AG04450 (cell line): ENCODE results near the gene ACER1. TPM values are rescaled to one million over a fixed set of nuclear protein-coding genes. Genes with fewer than 3 reads are reported as not detected.
A peak's percentile ranks its signal among the peaks of the same experiment; 100 is the strongest.
"Not testable (repeated sequence)": the region's sequence is repeated elsewhere in the genome, so short reads cannot be mapped to it uniquely, and the experiment has no call there.

Experiments
- CTCF ChIA-PET: fragments of 300-600, 350-600 bp; formaldehyde crosslinking; extraction: SDS; loops from one replicate; lab custom pipeline; 2022; ENCODE audit warnings: antibody characterized with exemption, inconsistent platforms; lab: Charles Lee
- POLR2A ChIA-PET: fragments of 350-600 bp; formaldehyde crosslinking; extraction: SDS; loops from one replicate; lab custom pipeline; 2021; ENCODE audit warnings: antibody characterized with exemption, inconsistent platforms; lab: Yijun Ruan, JAX
- DNase-seq: peaks from one replicate; pipeline ENCODE4 v3.0.0-alpha.2; 2011; ENCODE audit warnings: low read depth, low spot score
- H3K27ac ChIP-seq: one replicate; pipeline ENCODE4 v1.5.1; 2012; ENCODE audit warnings: low read depth, low read length, control low read depth
- H3K27me3 ChIP-seq: one replicate; pipeline ENCODE4 v1.6.0; 2012; ENCODE audit warnings: low read length; ENCODE audit not compliant: control insufficient read depth, insufficient read depth
- H3K4me3 ChIP-seq: 2 replicates; pipeline ENCODE4 v1.5.1; 2011; ENCODE audit warnings: mild to moderate bottlenecking, low read depth, low read length, control low read depth
- H3K9me3 ChIP-seq: 2 replicates; pipeline ENCODE4 v1.5.1; 2012; ENCODE audit warnings: low read length; ENCODE audit not compliant: control insufficient read depth, insufficient read depth
- CTCF ChIP-seq: IDR thresholded peaks from 2 replicates; pipeline ENCODE4 v1.5.1; 2011; ENCODE audit warnings: low read depth, low read length, control low read depth, inconsistent platforms
- polyA plus RNA-seq: library from polyadenylated mRNA; depleted of rRNA; stranded (reverse); fragments of >200 nt; gene quantifications from 2 replicates; pipeline ENCODE4 v1.2.3, GENCODE V29; 2011

The ACER1 gene
- polyA plus RNA-seq, 1 experiment, result not detected

- ChIA-PET POLR2A (no interaction called here), CTCF (interaction anchor here (1.1 to 1.2 kb wide), 2 partner anchors 14 to 310 kb away, joined by 3 to 4 read pairs; partner anchors contain the start of gene ALKBH7)
- H3K4me3 ChIP-seq, result no peak overlapping the region
- no peak overlapping the region for H3K27ac ChIP-seq
- no peak for TF ChIP-seq CTCF
- H3K9me3 ChIP-seq, result no peaks in the 10 kb centered on the region; the same call in 1 of the 2 replicates
- DNase-seq, result no peak
- no peaks in the 10 kb centered on the region for H3K27me3 ChIP-seq
Measured at GRCh38 chr19:6358003-6358402, 24.6 kb upstream of the ACER1 start.

- no peak for DNase-seq
- POLR2A ChIA-PET, result interaction anchor here (0.6 to 0.7 kb wide), 2 partner anchors 85 to 166 kb away, joined by 9 to 10 read pairs; no protein-coding TSS in a partner anchor
- CTCF ChIA-PET, result interaction anchor here (1.5 kb wide), 1 partner anchor 309 kb away, joined by 5 read pairs; no protein-coding TSS in a partner anchor
Measured at GRCh38 chr19:6357174-6357573, 23.8 kb upstream of the ACER1 start.

GRCh38 chr19:6355321-6356040, 22.1 kb upstream of the ACER1 start:
- POLR2A ChIA-PET, DNase-seq, H3K27me3 ChIP-seq, H3K4me3 ChIP-seq, H3K27ac ChIP-seq, H3K9me3 ChIP-seq, CTCF ChIA-PET: not testable (repeated sequence)

More at GRCh38 chr19:6357174-6357573, 23.8 kb upstream of the ACER1 start:
- Histone ChIP-seq H3K4me3 (no peak overlapping the region), H3K27me3 (no peaks in the 10 kb centered on the region), H3K27ac (no peak overlapping the region), H3K9me3 (no peaks in the 10 kb centered on the region; the same call in 1 of the 2 replicates)
- no peak for TF ChIP-seq CTCF

- Histone ChIP-seq H3K4me3 (no peak overlapping the region), H3K27ac (no peak overlapping the region), H3K27me3 (no peaks in the 10 kb centered on the region), H3K9me3 (no peaks in the 10 kb centered on the region)
- CTCF ChIA-PET, result interaction anchor here (0.7 to 1.6 kb wide), 3 partner anchors 135 to 228 kb away, joined by 3 to 6 read pairs (median 5); no protein-coding TSS in a partner anchor
- peak; percentile 51 for TF ChIP-seq CTCF
- no peak for DNase-seq
- POLR2A ChIA-PET, result no interaction called here
Measured at GRCh38 chr19:6354098-6354674, 20.8 kb upstream of the ACER1 start.

- CTCF ChIA-PET, result interaction anchor here (0.6 to 0.9 kb wide), 2 partner anchors 188 to 364 kb away, joined by 3 read pairs; no protein-coding TSS in a partner anchor
- POLR2A ChIA-PET, result no interaction called here
Measured at GRCh38 chr19:6352381-6353165, 19.2 kb upstream of the ACER1 start.

More at GRCh38 chr19:6352381-6353165, 19.2 kb upstream of the ACER1 start:
- Histone ChIP-seq H3K4me3 (no peak overlapping the region), H3K27me3 (no peaks in the 10 kb centered on the region), H3K27ac (no peak overlapping the region), H3K9me3 (no peaks in the 10 kb centered on the region)
- TF ChIP-seq CTCF, result no peak
- DNase-seq, result no peak
